Activated naive CD8-positive, alpha-beta T cell treated with anti-CD3 and anti-CD28 coated beads for 36 hours (primary cell): ENCODE results near the gene POU2F1. TPM values are rescaled to one million over a fixed set of nuclear protein-coding genes. Genes with fewer than 3 reads are reported as not detected.
"Not testable (repeated sequence)": the region's sequence is repeated elsewhere in the genome, so short reads cannot be mapped to it uniquely, and the experiment has no call there.

ENCODE experiments used
- DNase-seq: peaks from one replicate; pipeline ENCODE4 v3.0.0; 2021
- H3K27ac Mint-ChIP-seq: one replicate; pipeline ENCODE4 v1.8.0; 2022; ENCODE audit warnings: mild to moderate bottlenecking, moderate library complexity, mixed read lengths
- H3K27me3 Mint-ChIP-seq: one replicate; pipeline ENCODE4 v1.8.0; 2022; ENCODE audit warnings: mild to moderate bottlenecking, mixed read lengths
- H3K36me3 Mint-ChIP-seq: one replicate; pipeline ENCODE4 v1.8.0; 2021; ENCODE audit warnings: mild to moderate bottlenecking, mixed read lengths
- H3K4me1 Mint-ChIP-seq: one replicate; pipeline ENCODE4 v1.8.0; 2021; ENCODE audit warnings: mixed read lengths
- H3K4me3 Mint-ChIP-seq: one replicate; pipeline ENCODE4 v1.8.0; 2022; ENCODE audit warnings: mild to moderate bottlenecking, moderate library complexity, mixed read lengths
- H3K9me3 Mint-ChIP-seq: one replicate; pipeline ENCODE4 v1.8.0; 2022; ENCODE audit warnings: mixed read lengths
- total RNA-seq, 2 experiments: library from RNA; stranded (reverse); gene quantifications; one replicate each; pipeline ENCODE4 v1.2.3, GENCODE V29; 2021

POU2F1 gene
- total RNA-seq, 2 experiments from 2014 or later: 13.5 to 17.3 TPM

- Mint-ChIP-seq H3K36me3 (no peaks in the 10 kb centered on the region), H3K4me3 (no peak overlapping the region)
Observed at GRCh38 chr1:167197236-167197635, 23.4 kb upstream of the POU2F1 start.

GRCh38 chr1:167197692-167198091 lies 23.0 kb upstream of the POU2F1 start:
- Mint-ChIP-seq H3K36me3 (no peaks in the 10 kb centered on the region), H3K4me1 (peaks cover 19% of the 10 kb centered on the region), H3K4me3 (no peak overlapping the region), H3K27ac (no peak overlapping the region), H3K27me3 (no peaks in the 10 kb centered on the region), H3K9me3 (no peaks in the 10 kb centered on the region)
- no peak for DNase-seq

More at GRCh38 chr1:167197236-167197635, 23.4 kb upstream of the POU2F1 start:
- DNase-seq: no peak
- no peaks in the 10 kb centered on the region for H3K27me3 Mint-ChIP-seq
- H3K27ac Mint-ChIP-seq: no peak overlapping the region
- peaks cover 19% of the 10 kb centered on the region for H3K4me1 Mint-ChIP-seq
- H3K9me3 Mint-ChIP-seq: no peaks in the 10 kb centered on the region

DNA sequence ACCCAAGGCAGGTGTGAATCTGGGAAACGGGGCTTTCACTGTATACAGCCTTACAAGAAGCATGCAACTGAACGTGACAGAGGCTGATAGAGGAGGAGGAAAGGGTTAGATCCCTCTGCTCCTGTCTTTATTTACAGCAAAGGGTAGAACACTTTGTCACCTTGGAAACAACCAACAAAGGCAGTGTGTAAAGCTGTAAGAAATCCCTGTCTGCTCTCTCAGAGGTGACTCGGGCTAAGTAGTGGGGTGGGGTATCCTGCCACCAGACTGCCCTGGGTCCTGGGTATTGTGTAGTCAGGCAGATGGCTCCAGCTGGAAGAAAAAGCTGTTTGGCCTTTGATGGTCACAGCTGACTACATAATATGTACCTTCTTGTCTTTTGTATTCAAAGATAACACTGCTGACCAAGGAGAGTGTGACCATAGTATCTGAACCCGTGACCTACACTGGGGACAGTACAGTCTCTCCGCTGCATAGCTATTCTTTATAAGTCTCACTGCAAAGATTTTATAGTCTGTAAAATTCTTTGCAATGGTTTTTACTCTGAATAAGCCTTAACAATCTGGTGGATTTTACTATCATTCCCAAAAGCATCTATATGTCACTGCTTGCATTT lies 22.1 kb upstream of the POU2F1 start:
- Mint-ChIP-seq H3K4me1 (peaks cover 19% of the 10 kb centered on the region), H3K27me3 (no peaks in the 10 kb centered on the region)

DNA sequence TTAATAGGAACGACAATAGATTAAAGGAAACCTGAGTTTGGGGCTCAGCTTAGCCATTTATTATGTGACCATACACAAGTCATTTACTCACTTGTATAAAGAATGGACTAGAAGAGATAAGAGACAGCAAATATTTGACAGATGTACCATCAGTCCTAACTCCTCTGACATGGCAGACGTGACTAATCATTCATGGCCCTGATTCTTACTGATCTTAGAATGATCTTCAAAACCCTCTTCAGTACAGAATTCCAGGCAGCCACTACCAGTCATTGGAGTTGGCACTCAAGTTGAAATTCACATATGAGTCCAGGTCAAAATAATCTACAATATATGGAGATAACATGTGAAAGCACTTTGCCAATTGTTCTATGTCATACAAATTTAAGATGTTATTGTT lies 21.0 kb upstream of the POU2F1 start:
- no peaks in the 10 kb centered on the region for H3K27me3 Mint-ChIP-seq

More for the DNA sequence above, 22.1 kb upstream of the POU2F1 start:
- H3K9me3 Mint-ChIP-seq: no peaks in the 10 kb centered on the region
- H3K36me3 Mint-ChIP-seq: no peaks in the 10 kb centered on the region
- no peak overlapping the region for H3K27ac Mint-ChIP-seq
- DNase-seq: no peak
- no peak overlapping the region for H3K4me3 Mint-ChIP-seq

GRCh38 chr1:167200272-167200671 lies 20.4 kb upstream of the POU2F1 start:
- no peak overlapping the region for H3K4me3 Mint-ChIP-seq
- no peak overlapping the region for H3K27ac Mint-ChIP-seq
- H3K27me3 Mint-ChIP-seq: no peaks in the 10 kb centered on the region
- no peak for DNase-seq
- peaks cover 1% of the 10 kb centered on the region for H3K9me3 Mint-ChIP-seq
- H3K36me3 Mint-ChIP-seq: peaks cover under 1% of the 10 kb centered on the region
- peaks cover 15% of the 10 kb centered on the region for H3K4me1 Mint-ChIP-seq

More for the DNA sequence above, 21.0 kb upstream of the POU2F1 start:
- no peak overlapping the region for H3K27ac Mint-ChIP-seq
- peaks cover 19% of the 10 kb centered on the region for H3K4me1 Mint-ChIP-seq
- no peak overlapping the region for H3K4me3 Mint-ChIP-seq
- no peaks in the 10 kb centered on the region for H3K36me3 Mint-ChIP-seq
- no peak for DNase-seq
- H3K9me3 Mint-ChIP-seq: no peaks in the 10 kb centered on the region

- Mint-ChIP-seq H3K9me3 (peaks cover 1% of the 10 kb centered on the region), H3K27me3 (no peaks in the 10 kb centered on the region), H3K36me3 (peaks cover 4% of the 10 kb centered on the region), H3K27ac (peak overlapping the region; percentile 12), H3K4me1 (peaks cover 13% of the 10 kb centered on the region), H3K4me3 (no peak overlapping the region)
- no peak for DNase-seq
Observed at GRCh38 chr1:167200749-167201148, 19.9 kb upstream of the POU2F1 start.

GRCh38 chr1:167202049-167202448 lies 18.6 kb upstream of the POU2F1 start:
- DNase-seq: no peak
- H3K27ac Mint-ChIP-seq: no peak overlapping the region
- H3K9me3 Mint-ChIP-seq: peaks cover 1% of the 10 kb centered on the region
- H3K4me1 Mint-ChIP-seq: peaks cover 6% of the 10 kb centered on the region
- H3K36me3 Mint-ChIP-seq: peaks cover 4% of the 10 kb centered on the region
- no peak overlapping the region for H3K4me3 Mint-ChIP-seq
- no peaks in the 10 kb centered on the region for H3K27me3 Mint-ChIP-seq

GRCh38 chr1:167205306-167206050 lies 15.2 kb upstream of the POU2F1 start:
- H3K27ac Mint-ChIP-seq, DNase-seq, H3K4me3 Mint-ChIP-seq, H3K27me3 Mint-ChIP-seq, H3K4me1 Mint-ChIP-seq: not testable (repeated sequence)
- peaks cover 11% of the 10 kb centered on the region for H3K36me3 Mint-ChIP-seq
- H3K9me3 Mint-ChIP-seq: peaks cover 13% of the 10 kb centered on the region

DNA sequence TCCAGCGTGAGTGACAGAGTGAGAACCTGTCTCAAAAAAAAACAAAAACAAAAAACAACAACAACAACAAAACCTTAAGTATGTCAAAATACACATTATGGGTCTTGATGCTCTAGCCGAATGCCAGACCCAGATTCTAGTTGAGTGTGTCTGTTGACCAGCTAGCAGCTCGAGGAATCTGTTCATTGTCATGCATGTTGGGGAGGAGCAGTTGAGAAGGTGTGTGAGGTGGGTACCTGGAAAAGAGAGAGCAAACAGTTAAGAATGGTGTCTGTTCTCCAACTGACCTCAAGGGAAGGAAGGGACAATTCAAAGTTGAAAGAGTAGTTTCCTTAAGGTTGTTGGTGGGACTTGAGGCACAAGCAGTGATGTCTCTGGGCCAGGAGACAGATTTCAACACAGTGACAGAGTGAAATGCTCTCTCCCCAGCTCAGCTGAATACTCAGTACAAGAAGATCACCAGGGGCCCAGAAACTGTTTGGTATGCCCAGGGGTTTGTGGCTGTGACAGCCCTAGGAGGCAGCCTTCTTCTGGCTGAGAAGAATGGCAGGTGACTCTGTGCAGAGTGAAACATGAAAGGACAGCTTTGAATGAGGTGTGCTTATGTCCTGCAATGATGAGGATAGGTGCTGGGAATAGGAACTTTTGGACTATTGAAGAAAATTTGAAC lies 14.4 kb upstream of the POU2F1 start:
- peaks cover 11% of the 10 kb centered on the region for H3K36me3 Mint-ChIP-seq
- no peaks in the 10 kb centered on the region for H3K27me3 Mint-ChIP-seq
- no peak overlapping the region for H3K27ac Mint-ChIP-seq
- no peak overlapping the region for H3K4me3 Mint-ChIP-seq
- DNase-seq: no peak
- H3K9me3 Mint-ChIP-seq: peaks cover 13% of the 10 kb centered on the region
- H3K4me1 Mint-ChIP-seq: peaks cover 7% of the 10 kb centered on the region

GRCh38 chr1:167207940-167208623 lies 12.6 kb upstream of the POU2F1 start:
- DNase-seq: no peak
- H3K36me3 Mint-ChIP-seq: peaks cover 11% of the 10 kb centered on the region
- H3K4me1 Mint-ChIP-seq: peaks cover 8% of the 10 kb centered on the region
- H3K9me3 Mint-ChIP-seq: peaks cover 13% of the 10 kb centered on the region
- peak overlapping the region; percentile 83 for H3K27ac Mint-ChIP-seq
- H3K27me3 Mint-ChIP-seq: no peaks in the 10 kb centered on the region
- H3K4me3 Mint-ChIP-seq: no peak overlapping the region

GRCh38 chr1:167208624-167208976 lies 12.1 kb upstream of the POU2F1 start:
- DNase-seq: no peak
- peaks cover 8% of the 10 kb centered on the region for H3K4me1 Mint-ChIP-seq
- peak overlapping the region; percentile 83 for H3K27ac Mint-ChIP-seq
- no peaks in the 10 kb centered on the region for H3K27me3 Mint-ChIP-seq
- H3K36me3 Mint-ChIP-seq: peaks cover 11% of the 10 kb centered on the region
- H3K9me3 Mint-ChIP-seq: peaks cover 13% of the 10 kb centered on the region
- peak overlapping the region; percentile 11 for H3K4me3 Mint-ChIP-seq

- DNase-seq: no peak
- peaks cover 8% of the 10 kb centered on the region for H3K4me1 Mint-ChIP-seq
- H3K27ac Mint-ChIP-seq: peak overlapping the region; percentile 83
- H3K27me3 Mint-ChIP-seq: no peaks in the 10 kb centered on the region
- H3K9me3 Mint-ChIP-seq: peaks cover 13% of the 10 kb centered on the region
- H3K4me3 Mint-ChIP-seq: no peak overlapping the region
- H3K36me3 Mint-ChIP-seq: peaks cover 11% of the 10 kb centered on the region
Observed at GRCh38 chr1:167209044-167209443, 11.6 kb upstream of the POU2F1 start.

DNA sequence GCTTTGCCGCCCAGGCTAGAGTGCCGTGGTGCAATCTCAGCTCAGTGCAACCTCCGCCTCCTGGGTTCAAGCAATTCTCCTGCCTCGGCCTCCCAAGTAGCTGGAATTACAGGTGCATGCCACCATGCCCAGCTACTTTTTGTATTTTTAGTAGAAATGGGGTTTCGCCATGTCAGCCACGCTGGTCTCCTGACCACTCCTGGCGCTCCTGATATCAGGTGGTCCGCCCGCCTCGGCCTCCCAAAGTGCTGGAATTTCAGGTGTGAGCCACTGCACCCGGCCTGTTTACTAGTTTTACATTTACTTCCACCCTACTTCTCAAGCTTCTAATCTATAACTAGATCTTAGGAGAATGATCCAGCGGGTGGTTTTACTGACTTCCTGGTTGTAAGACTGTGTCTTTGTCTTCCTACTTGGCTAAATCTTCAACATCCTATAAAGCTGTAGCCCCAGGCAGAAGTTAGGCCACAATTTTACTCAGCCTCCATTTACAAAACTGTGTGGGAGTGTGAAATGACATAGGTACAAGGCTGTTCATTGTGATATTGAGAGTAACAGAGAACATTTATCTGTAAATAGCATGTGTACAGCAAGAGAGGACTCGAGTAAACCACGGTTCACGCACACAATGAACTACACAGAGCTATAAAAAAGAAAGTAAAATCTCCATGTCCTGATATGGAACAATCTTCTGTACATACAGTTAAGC lies 9.6 kb upstream of the POU2F1 start:
- Mint-ChIP-seq H3K27ac (no peak overlapping the region), H3K4me3 (no peak overlapping the region), H3K4me1 (peaks cover 8% of the 10 kb centered on the region), H3K27me3 (no peaks in the 10 kb centered on the region), H3K36me3 (peaks cover 7% of the 10 kb centered on the region), H3K9me3 (peaks cover 12% of the 10 kb centered on the region)
- no peak for DNase-seq

DNA sequence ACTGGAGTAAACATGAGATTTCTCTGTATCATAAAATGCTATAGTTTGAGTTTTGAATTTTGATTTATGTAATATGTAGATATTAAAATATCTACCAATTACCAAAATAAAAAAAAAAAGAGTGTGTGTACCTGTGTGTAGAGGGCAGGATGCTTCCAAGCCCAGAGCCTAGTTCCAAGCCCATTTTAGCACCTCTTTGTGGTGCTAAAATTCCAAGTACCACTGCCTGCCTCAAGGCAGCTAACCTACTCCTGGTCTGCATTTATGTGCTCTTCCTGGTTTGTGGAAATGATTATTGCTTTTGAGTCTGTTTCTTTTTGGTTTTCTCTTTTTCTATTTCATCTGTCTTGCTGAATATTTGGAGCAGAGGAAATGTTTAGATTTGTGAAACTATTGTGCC lies 8.7 kb upstream of the POU2F1 start:
- peaks cover 16% of the 10 kb centered on the region for H3K9me3 Mint-ChIP-seq
- peaks cover 7% of the 10 kb centered on the region for H3K36me3 Mint-ChIP-seq
- H3K27me3 Mint-ChIP-seq: no peaks in the 10 kb centered on the region
- peaks cover 8% of the 10 kb centered on the region for H3K4me1 Mint-ChIP-seq
- H3K4me3 Mint-ChIP-seq: no peak overlapping the region
- no peak overlapping the region for H3K27ac Mint-ChIP-seq
- DNase-seq: no peak
